GM12892 (cell line): ENCODE measurements around the gene SH3GL3.

Source experiments
- DNase-seq: peaks from one replicate; pipeline ENCODE4 v3.0.0; 2011; ENCODE audit not compliant: insufficient read length
- FAIRE-seq: peaks from 2 replicates; lab custom pipeline; 2011; peaks lifted over from hg19 to GRCh38; lab: Jason Lieb, UNC
- POLR2A ChIP-seq: IDR thresholded peaks from 2 replicates; pipeline ENCODE4 v1.6.1; 2011; ENCODE audit warnings: low read depth, low read length, control low read depth
- POLR2AphosphoS5 ChIP-seq: IDR thresholded peaks from 2 replicates; pipeline ENCODE4 v1.6.1; 2011; ENCODE audit warnings: low read depth, low read length, control low read depth
- TAF1 ChIP-seq: IDR thresholded peaks from 2 replicates; pipeline ENCODE4 v1.6.1; 2011; ENCODE audit warnings: low read depth, mild to moderate bottlenecking, control low read depth, low read length, borderline replicate concordance

The SH3GL3 gene

GRCh38 chr15:83486363-83486762, 39.2 kb downstream of the SH3GL3 start:
- TF ChIP-seq POLR2A: no peak
- no peak for TF ChIP-seq POLR2AphosphoS5
- TF ChIP-seq TAF1: no peak
- DNase-seq (no peak), FAIRE-seq (no peak)

- TF ChIP-seq POLR2A (no peak), TAF1 (no peak), POLR2AphosphoS5 (no peak)
- FAIRE-seq (no peak), DNase-seq (no peak)
These were observed 40.4 kb downstream of the SH3GL3 start for GRCh38 chr15:83487519-83487918.

GRCh38 chr15:83489690-83490089, 42.5 kb downstream of the SH3GL3 start:
- no peak for FAIRE-seq
- TF ChIP-seq POLR2AphosphoS5 (no peak), POLR2A (no peak), TAF1 (no peak)
- DNase-seq: no peak

GRCh38 chr15:83491486-83491885, 44.3 kb downstream of the SH3GL3 start:
- FAIRE-seq: no peak
- DNase-seq: no peak
- TF ChIP-seq POLR2AphosphoS5: no peak
- TF ChIP-seq TAF1: no peak
- no peak for TF ChIP-seq POLR2A

GRCh38 chr15:83496766-83497165, 49.6 kb downstream of the SH3GL3 start:
- DNase-seq (no peak), FAIRE-seq (no peak)
- no peak for TF ChIP-seq POLR2AphosphoS5
- no peak for TF ChIP-seq POLR2A
- TF ChIP-seq TAF1: no peak

GRCh38 chr15:83498374-83498773, 51.2 kb downstream of the SH3GL3 start:
- no peak for TF ChIP-seq TAF1
- no peak for TF ChIP-seq POLR2AphosphoS5
- TF ChIP-seq POLR2A: no peak
- DNase-seq (no peak), FAIRE-seq (no peak)

GRCh38 chr15:83498801-83499200, 51.7 kb downstream of the SH3GL3 start:
- no peak for TF ChIP-seq POLR2A
- TF ChIP-seq TAF1: no peak
- no peak for TF ChIP-seq POLR2AphosphoS5
- DNase-seq: no peak
- no peak for FAIRE-seq

- no peak for TF ChIP-seq POLR2AphosphoS5
- no peak for TF ChIP-seq POLR2A
- TF ChIP-seq TAF1: no peak
- FAIRE-seq: no peak
These were observed 52.3 kb downstream of the SH3GL3 start for GRCh38 chr15:83499476-83499875.

GRCh38 chr15:83503595-83504364, 56.6 kb downstream of the SH3GL3 start:
- TF ChIP-seq POLR2A: no peak
- no peak for TF ChIP-seq POLR2AphosphoS5
- no peak for TF ChIP-seq TAF1
- DNase-seq (no peak), FAIRE-seq (no peak)

More at GRCh38 chr15:83499476-83499875, 52.3 kb downstream of the SH3GL3 start:
- DNase-seq: no peak

- FAIRE-seq (no peak), DNase-seq (no peak)
- TF ChIP-seq POLR2AphosphoS5: no peak
- TF ChIP-seq POLR2A: no peak
- no peak for TF ChIP-seq TAF1
These were observed 57.2 kb downstream of the SH3GL3 start for GRCh38 chr15:83504365-83504764.

GRCh38 chr15:83510001-83510400, 62.9 kb downstream of the SH3GL3 start:
- FAIRE-seq (no peak), DNase-seq (no peak)
- no peak for TF ChIP-seq TAF1
- TF ChIP-seq POLR2A: no peak
- no peak for TF ChIP-seq POLR2AphosphoS5

GRCh38 chr15:83512459-83512858, 65.3 kb downstream of the SH3GL3 start:
- no peak for FAIRE-seq
- TF ChIP-seq POLR2A (no peak), TAF1 (no peak), POLR2AphosphoS5 (no peak)
- no peak for DNase-seq

- FAIRE-seq: no peak
These were observed 67.4 kb downstream of the SH3GL3 start for GRCh38 chr15:83514584-83514983.

More at GRCh38 chr15:83514584-83514983, 67.4 kb downstream of the SH3GL3 start:
- DNase-seq: no peak
- TF ChIP-seq TAF1 (no peak), POLR2A (no peak), POLR2AphosphoS5 (no peak)
